HG02884 (cell line): ENCODE results near the gene VAV2.

ENCODE experiments used
- ATAC-seq: cut with Tn5 transposase; IDR thresholded peaks from one replicate; pipeline ENCODE4 v1.9.1; 2021; ENCODE audit warnings: mild to moderate bottlenecking, moderate library complexity; ENCODE audit not compliant: unreplicated experiment

The VAV2 gene

DNA sequence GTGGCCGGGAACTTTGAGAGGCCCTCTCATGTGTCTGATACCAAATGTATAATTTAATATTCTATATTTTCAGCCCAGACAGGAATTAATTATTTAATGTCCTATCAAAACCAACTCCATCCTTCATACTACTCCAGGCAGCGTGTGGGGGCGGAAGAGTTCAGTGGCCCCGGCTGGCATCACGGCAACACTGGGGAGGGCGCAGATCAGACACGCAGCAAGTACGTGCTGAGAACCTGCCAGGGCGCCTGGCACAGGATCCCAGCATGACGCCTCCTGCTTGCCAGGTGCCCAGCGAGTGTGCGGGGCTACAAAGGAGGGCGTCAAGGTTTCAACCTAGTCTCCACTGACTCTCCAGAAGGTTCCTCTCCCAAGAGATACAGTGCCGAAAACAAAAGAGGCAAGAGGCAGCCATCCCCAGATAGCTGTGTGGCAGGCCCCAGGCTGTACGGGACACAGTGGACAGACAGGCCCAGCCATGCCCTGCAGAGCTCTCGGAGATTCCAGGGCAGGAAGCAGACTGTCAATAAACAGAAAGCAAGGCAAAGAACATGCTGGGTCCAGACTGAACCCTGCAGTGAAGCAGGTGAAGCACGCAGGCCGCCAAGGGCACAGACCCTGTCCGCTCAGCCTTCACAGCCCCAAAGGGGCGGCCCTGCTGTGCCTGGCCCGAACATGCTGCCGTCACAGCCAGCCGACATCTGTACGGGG is 110.3 kb downstream of the VAV2 start:
- no peak for ATAC-seq

DNA sequence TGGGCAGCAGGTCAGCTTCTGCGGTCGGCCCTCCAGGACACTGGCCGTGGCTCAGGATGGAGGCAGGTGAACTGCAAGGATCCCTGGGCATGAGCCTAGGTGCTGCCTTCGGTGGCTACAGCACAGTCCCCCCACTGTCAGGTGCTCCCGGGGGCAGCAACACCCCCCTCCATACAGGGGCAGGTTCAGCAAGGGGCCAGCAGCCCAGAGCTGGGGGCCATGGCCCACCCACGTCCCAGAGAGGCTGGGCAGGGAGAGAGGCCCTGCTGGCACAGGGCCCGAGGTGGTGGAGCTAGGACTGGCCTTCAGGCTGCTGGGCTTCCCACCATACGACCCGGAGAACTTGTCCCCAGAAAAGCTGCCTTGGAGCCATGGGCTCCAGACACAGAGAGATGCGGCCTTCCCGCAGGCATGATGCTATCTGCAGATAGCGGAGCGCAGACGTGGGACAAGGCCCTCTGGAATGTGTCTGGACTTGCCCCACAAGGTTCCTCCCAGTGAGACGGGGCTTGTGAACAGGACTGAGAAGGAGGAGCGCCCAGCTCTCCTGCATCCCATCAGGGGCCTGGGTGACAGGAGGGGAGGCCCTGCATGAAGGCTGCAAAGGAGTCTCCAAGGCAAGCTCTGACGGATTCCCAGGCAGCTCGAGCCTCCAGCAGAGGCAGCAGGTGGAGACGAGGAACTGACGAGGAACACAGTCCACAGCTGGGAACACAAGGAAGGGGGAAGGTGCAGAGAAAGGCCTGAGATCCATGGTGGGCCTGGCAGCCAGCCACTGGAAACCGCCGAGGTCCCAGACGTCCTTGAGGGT is 111.1 kb downstream of the VAV2 start:
- ATAC-seq = no peak

DNA sequence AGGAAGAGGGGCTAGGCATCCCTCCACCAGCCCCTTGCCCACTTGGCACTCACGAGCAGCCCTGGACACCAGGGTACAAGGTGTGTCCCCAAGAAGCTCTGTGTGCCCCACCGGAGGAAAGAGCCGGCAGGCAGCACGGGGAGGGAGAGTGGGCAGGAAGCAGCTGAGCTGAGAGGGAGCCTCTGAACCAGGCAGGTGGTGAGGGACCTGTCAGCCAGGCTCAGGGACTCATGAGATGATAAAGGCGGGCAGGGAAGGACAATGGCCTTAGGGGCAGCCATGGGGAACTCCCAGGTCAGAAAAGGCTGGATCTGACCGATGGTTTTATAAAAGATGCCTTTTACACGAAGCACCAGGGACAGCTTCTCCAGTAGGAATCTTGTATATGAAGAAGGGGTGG is 112.0 kb downstream of the VAV2 start:
- ATAC-seq = no peak

DNA sequence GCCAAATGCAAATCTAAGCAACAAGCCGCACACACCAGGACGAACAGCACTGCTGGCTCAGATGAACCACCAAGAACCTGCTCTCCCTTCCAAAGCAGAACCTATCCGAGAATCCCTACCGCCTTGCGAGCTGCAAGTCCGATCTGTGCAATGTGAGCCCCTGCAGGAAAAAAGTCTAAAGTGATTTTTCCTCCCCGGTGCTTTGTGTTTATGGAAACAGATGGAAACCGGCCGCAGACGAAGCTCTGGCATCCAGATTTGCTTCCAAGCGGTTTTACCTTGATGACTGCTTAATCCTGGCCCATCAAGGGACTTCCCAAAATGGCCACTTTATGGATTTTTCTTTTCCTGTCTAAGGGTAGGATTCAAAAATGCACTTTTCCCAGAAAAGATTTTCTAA is 112.5 kb downstream of the VAV2 start:
- no peak for ATAC-seq

DNA sequence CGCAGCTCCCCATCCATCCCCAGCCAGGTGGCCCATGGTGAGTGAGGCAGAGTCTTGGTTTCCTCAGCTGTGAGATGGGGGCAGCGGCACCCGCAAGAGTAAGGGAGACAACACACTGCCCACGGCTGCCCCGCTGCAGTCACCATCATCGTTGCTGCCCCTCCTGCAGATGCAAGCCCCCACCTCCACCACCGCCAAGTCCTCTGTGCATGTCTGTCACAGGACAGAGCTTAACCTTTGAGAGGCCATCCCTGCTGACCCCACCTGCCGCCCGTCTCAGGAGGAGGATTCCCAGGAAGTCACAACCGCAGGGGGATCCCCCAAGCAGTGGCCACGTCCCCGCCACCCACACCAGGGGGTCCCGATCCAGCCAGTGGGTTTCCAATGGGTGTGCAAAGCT is 113.7 kb downstream of the VAV2 start:
- no peak for ATAC-seq

GRCh38 chr9:133877967-133878366 is 114.2 kb downstream of the VAV2 start:
- ATAC-seq = no peak

DNA sequence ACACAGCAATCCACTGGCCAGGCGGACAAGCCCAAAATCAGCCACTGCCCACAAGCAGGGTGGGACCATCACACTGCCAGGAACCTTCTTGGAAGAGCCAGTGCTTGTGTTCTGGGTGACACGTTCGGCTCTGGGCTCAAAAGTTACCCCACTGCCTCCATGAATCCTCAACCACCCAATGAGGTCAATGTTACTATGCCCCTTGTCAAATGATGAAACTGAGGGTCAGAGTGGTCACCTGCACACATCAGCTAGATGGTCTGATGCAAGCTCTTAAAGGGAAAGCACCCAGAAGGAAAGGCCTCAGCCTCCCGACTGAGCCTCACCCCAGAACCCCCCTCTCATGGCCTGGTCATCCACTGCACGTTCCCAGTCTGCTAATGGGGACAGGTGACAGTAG is 114.8 kb downstream of the VAV2 start:
- ATAC-seq = no peak

DNA sequence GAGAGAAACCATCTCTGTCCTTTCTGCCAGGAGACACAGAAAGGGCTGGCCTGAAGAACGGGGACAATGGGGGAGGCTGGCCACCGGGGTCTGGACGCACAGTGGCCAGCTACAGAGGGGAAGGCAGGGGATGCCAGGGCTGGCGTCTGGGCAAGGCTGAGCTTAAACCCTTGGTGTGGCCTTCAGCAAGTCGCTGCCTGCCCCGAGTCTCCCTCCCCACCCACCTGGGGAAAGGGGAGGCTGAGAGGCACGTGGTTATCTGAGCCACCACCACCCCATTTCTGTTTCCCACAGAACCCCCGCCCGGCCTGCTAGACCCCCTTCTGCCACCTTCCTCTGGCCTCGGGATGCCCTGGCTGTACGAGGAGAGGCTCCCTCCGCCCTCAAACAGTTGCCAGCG is 115.3 kb downstream of the VAV2 start:
- ATAC-seq = no peak

GRCh38 chr9:133876144-133876543 is 116.0 kb downstream of the VAV2 start:
- ATAC-seq = no peak

GRCh38 chr9:133875131-133875530 is 117.0 kb downstream of the VAV2 start:
- ATAC-seq = no peak

GRCh38 chr9:133874659-133875058 is 117.5 kb downstream of the VAV2 start:
- ATAC-seq = no peak

DNA sequence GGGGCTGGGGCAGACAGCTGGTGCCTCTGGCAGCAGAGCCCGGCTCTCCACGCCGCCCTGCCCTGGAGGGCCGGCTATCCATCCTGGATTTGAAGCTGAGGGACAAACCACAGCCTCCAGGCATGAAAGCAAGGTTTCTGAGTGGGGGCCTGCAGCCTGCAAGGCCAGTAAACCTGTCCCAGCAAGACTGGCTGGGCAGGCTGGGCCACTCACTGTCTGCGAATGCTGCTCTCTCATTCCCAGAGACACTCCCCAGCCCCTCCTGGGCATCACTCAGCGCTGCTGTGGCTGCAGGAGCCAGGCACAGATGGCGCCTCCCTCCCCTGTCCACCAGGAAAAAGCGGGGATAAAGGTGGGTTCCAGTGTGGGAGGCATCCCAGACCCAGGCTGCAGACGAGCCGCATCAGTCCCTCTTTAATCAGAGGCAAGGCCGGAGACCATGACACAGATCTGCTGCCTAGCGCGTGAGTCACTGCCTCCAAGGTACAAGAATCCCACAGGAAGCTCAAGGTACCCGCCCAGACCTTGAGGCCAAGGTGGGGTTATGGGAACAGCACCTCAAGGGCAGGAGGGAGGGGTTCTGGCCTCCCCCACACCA is 118.0 kb downstream of the VAV2 start:
- ATAC-seq = no peak

DNA sequence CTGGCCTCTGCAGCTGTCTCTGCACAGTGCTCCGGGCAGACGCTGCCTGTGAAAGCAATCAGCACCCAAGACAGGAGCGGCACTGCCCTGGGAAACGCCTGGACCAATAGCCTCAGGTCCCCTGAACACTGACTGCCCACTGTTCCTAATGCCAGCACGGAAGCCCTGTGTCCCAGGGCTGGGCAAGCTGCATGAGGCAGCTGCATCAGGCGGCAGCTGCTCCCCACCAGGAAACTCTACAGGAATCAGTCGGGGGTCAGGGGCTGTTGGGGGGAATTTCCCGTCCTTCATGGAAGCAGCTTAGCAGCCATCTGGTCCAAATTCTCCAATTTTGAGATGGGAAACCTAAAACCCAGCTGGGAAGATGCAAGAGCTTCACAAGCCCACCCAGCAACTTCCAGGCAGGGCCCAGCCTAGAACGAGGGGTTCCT is 118.6 kb downstream of the VAV2 start:
- ATAC-seq = no peak

- no peak for ATAC-seq
Observed at GRCh38 chr9:133873009-133873408, 119.1 kb downstream of the VAV2 start.

DNA sequence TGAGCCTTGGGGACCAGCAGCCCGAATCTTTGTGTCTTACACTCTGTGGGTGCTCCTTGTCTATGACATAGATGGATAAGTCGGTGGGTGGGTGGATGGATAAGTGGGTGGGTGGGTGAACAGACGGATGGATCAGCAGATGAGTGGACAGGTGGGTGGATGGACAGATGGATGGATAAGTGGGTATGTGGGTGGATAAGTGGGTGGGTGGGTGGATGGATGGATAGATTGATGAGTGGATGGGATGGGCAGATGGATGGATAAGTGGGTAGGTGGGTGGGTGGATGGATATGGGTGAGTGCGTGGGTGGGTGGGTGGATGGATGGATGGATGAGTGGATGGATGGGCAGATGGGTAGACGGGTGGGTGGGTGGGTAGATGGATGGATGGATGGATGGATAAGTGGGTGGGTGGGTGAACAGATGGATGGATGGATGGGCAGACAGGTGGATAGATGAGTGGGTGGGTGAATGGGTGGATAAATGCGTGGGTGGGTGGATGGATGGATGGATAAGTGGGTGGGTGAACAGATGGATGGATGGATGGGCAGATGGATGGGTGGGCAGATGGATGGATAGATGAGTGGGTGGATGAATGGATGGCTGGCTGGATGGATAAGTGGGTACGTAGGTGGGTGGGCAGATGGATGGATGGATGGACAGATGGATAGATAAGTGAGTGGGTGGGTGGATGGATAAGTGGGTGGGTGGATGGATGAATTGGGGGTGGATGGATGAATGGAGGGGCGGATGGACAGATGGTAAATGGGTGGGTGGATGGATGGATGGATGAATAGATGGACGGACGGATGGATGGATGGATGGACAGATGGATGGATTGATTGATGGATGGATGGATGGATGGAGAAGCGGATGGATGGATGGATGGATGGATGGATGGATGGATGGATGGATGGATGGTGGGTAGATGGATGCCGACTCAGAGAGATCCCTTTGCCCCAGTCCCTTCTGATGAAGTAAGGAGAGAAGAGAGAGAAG is 121.2 kb downstream of the VAV2 start:
- ATAC-seq = no peak

DNA sequence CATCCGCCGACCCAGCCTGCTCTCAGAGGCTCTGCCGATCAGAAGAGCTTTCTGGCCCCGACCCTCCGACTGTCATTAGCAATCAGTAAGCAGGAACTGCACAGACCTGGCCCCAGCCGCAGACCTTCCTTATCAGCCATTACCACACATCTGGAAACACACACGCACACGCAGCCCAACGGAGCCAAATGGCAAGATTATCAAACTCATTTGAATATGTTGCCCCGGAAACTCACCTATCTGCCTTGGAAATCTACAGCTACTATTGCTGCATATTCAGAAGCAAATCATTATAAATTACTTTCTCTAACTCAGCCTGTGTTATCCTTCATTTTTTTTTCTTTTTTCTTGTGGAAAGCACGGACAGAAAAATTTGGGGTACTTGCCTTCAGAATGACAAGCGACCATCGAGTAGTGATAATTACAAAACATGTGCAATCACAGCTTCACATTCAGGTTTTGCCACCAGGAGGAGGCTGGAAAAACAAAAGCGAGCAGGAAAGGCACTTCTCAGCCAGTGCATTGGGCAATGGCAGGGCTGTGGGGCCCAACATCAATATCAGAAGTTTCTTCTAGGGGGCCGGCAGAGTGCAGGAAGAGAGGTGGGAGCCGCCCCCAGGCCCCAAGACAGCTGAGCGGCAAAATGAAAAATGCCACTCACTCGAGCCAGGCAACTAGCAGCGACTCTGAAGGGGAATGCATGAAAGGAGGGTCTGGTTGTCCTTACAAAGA is 122.3 kb downstream of the VAV2 start:
- no peak for ATAC-seq

DNA sequence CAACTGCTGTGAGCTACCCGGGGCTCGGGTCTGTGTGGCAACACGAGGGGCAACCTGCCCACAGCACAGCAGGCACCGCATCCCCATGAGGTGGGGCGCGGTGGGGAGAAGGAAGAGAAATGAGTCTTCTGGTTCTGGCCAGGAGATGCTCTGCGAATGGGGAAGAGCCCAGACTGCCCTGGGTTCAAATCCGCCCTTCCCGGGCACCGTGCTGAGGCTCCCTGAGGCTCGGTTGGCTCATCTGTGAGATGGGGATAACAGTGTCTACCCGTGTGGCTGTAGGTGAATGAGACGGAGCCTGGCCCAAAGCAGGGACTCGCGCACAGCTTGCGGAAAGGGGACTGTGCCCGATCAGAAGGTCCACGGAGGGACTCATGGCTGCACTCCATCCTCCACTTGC is 123.9 kb downstream of the VAV2 start:
- no peak for ATAC-seq

GRCh38 chr9:133866946-133867345 is 125.2 kb downstream of the VAV2 start:
- ATAC-seq = no peak

- ATAC-seq = no peak
Observed at GRCh38 chr9:133864011-133864410, 128.1 kb downstream of the VAV2 start.

- ATAC-seq = no peak
Observed at GRCh38 chr9:133863257-133863592, 128.9 kb downstream of the VAV2 start.
